ENCODE measurements around the gene GCK. TPM values are rescaled to one million over a fixed set of nuclear protein-coding genes. Genes with fewer than 3 reads are reported as not detected.

GCK gene
- total RNA-seq, 2 experiments from 2014 or later, result 0.16 TPM; not detected in 1

GRCh38 chr7:44221231-44221791 lies 32.1 kb upstream of the GCK start:
- Histone ChIP-seq H2AFZ (ENCODE audit: low read length) (no peak overlapping the region), H3K36me3 (ENCODE audit: insufficient read depth, low read length) (no peaks in the 10 kb centered on the region), H3K4me3 (ENCODE audit: low read depth, low read length, poor library complexity, severe bottlenecking) (no peak overlapping the region), H3K9me3 (ENCODE audit: low read length) (no peaks in the 10 kb centered on the region), H3K79me2 (ENCODE audit: insufficient read depth, low read depth, low read length) (no peaks in the 10 kb centered on the region), H3K9me2 (ENCODE audit: insufficient read depth, low read length) (no peaks in the 10 kb centered on the region), H3K4me2 (ENCODE audit: low read length) (no peak overlapping the region), H3K4me1 (ENCODE audit: insufficient read depth, low read length, poor library complexity, severe bottlenecking) (no peaks in the 10 kb centered on the region), H4K20me1 (ENCODE audit: insufficient read depth, low read length) (no peaks in the 10 kb centered on the region), H3K27ac (ENCODE audit: low read depth, low read length, poor library complexity, severe bottlenecking) (no peak overlapping the region)
- POLR2A ChIA-PET, result no interaction called here
- TF ChIP-seq CTCF (conservative IDR thresholded peaks at IDR 0.05; ENCODE audit: low read length) (no peak), EZH2phosphoT487 (IDR thresholded peaks at IDR 0.05; ENCODE audit: borderline replicate concordance, low read depth, low read length) (no peak)
- DNase-seq (ENCODE audit: low spot score), result no peak
- BruUV-seq (replicated peaks), result no TSS peak
- CTCF ChIA-PET (ENCODE audit: unreplicated experiment), result interaction anchor here (0.6 kb wide), 1 partner anchor 10 kb away, joined by 4 read pairs; no protein-coding TSS in a partner anchor
- intact Hi-C loops (cut with micrococcal nuclease; ENCODE audit: unreplicated experiment), result no loop called here

GRCh38 chr7:44220358-44221112 lies 31.3 kb upstream of the GCK start:
- CTCF ChIA-PET (ENCODE audit: unreplicated experiment), result interaction anchor here (0.6 kb wide), 2 partner anchors 9 to 16 kb away, joined by 3 to 4 read pairs; no protein-coding TSS in a partner anchor
- intact Hi-C loops (cut with micrococcal nuclease; ENCODE audit: unreplicated experiment), result no loop called here
- H3K79me2 ChIP-seq (ENCODE audit: insufficient read depth, low read depth, low read length), result no peaks in the 10 kb centered on the region
- POLR2A ChIA-PET, result no interaction called here
- no peaks in the 10 kb centered on the region for H3K36me3 ChIP-seq (ENCODE audit: insufficient read depth, low read length)
- TF ChIP-seq CTCF (conservative IDR thresholded peaks at IDR 0.05; ENCODE audit: low read length) (no peak), EZH2phosphoT487 (IDR thresholded peaks at IDR 0.05; ENCODE audit: borderline replicate concordance, low read depth, low read length) (no peak)
- no TSS peak for BruUV-seq (replicated peaks)
- H3K9me2 ChIP-seq (ENCODE audit: insufficient read depth, low read length), result no peaks in the 10 kb centered on the region
- no peak overlapping the region for H3K4me3 ChIP-seq (ENCODE audit: low read depth, low read length, poor library complexity, severe bottlenecking)
- no peak overlapping the region for H2AFZ ChIP-seq (ENCODE audit: low read length)
- no peak for DNase-seq (ENCODE audit: low spot score)
- no peaks in the 10 kb centered on the region for H4K20me1 ChIP-seq (ENCODE audit: insufficient read depth, low read length)
- no peak overlapping the region for H3K4me2 ChIP-seq (ENCODE audit: low read length)
- H3K9me3 ChIP-seq (ENCODE audit: low read length), result no peaks in the 10 kb centered on the region
- no peaks in the 10 kb centered on the region for H3K4me1 ChIP-seq (ENCODE audit: insufficient read depth, low read length, poor library complexity, severe bottlenecking)
- H3K27ac ChIP-seq (ENCODE audit: low read depth, low read length, poor library complexity, severe bottlenecking), result no peak overlapping the region

GRCh38 chr7:44220046-44220357 lies 30.8 kb upstream of the GCK start:
- H3K9me3 ChIP-seq (ENCODE audit: low read length), result no peaks in the 10 kb centered on the region
- no peak overlapping the region for H3K4me3 ChIP-seq (ENCODE audit: low read depth, low read length, poor library complexity, severe bottlenecking)
- no peaks in the 10 kb centered on the region for H3K36me3 ChIP-seq (ENCODE audit: insufficient read depth, low read length)
- DNase-seq (ENCODE audit: low spot score), result no peak
- H3K9me2 ChIP-seq (ENCODE audit: insufficient read depth, low read length), result no peaks in the 10 kb centered on the region
- H3K4me2 ChIP-seq (ENCODE audit: low read length), result no peak overlapping the region
- no peaks in the 10 kb centered on the region for H4K20me1 ChIP-seq (ENCODE audit: insufficient read depth, low read length)
- BruUV-seq (replicated peaks), result no TSS peak
- ChIA-PET POLR2A (no interaction called here), CTCF (ENCODE audit: unreplicated experiment) (interaction anchor here (0.6 kb wide), 1 partner anchor 15 kb away, joined by 3 read pairs; no protein-coding TSS in a partner anchor)
- intact Hi-C loops (cut with micrococcal nuclease; ENCODE audit: unreplicated experiment), result no loop called here
- H2AFZ ChIP-seq (ENCODE audit: low read length), result no peak overlapping the region
- no peak overlapping the region for H3K27ac ChIP-seq (ENCODE audit: low read depth, low read length, poor library complexity, severe bottlenecking)
- no peak for TF ChIP-seq CTCF (conservative IDR thresholded peaks at IDR 0.05; ENCODE audit: low read length)
- TF ChIP-seq EZH2phosphoT487 (IDR thresholded peaks at IDR 0.05; ENCODE audit: borderline replicate concordance, low read depth, low read length), result no peak
- H3K79me2 ChIP-seq (ENCODE audit: insufficient read depth, low read depth, low read length), result no peaks in the 10 kb centered on the region
- H3K4me1 ChIP-seq (ENCODE audit: insufficient read depth, low read length, poor library complexity, severe bottlenecking), result no peaks in the 10 kb centered on the region

Measured in OCI-LY7 (cell line).